Medulla oblongata (tissue), 1 donor: ENCODE measurements around the gene LNX1.
"Not testable (repeated sequence)": the region's sequence is repeated elsewhere in the genome, so short reads cannot be mapped to it uniquely, and the experiment has no call there.

Experiments used
- DNase-seq: peaks from one replicate; pipeline ENCODE4 v3.0.0-alpha.2; 2015; ENCODE audit errors: extremely low spot score

The LNX1 gene

DNA sequence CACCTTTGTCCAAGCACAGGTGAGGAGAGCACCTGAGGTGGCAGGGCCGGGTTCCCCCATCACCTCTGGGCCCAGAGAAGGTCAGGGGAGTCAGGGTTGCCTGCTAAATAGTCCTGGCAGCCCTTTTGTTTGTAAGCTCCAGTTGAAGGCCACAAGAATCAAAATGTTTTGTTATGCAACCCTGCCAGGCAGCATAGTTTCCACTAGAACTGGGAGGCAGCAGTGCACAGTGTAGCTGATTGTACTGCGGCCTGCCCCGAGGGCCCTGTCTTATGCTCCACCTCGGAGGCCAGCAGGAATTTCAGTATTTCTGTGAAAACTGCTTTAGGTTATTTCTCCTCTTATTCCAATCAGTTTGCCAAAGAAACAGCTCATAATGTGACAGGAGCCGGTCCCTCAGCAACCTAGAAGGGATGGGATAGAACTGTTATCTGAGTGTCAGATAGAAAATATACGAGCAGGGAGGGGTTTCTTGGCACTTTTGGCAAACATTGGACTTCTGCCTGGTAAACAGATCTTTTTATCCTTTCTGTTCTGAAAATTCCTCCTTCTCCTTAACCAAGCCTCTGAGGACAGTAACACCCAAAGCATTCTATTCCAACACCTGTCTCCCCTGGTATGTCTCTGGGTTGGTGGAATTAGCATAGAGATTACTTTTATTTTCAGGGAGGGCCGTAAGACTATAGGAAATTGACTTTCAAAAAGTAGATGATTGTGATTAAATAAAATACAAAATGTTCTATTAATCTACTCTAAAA is 93.6 kb downstream of the LNX1 start:
- peak; percentile 25 for DNase-seq

- DNase-seq = no peak
These were observed 96.4 kb downstream of the LNX1 start for GRCh38 chr4:53494851-53495250.

DNA sequence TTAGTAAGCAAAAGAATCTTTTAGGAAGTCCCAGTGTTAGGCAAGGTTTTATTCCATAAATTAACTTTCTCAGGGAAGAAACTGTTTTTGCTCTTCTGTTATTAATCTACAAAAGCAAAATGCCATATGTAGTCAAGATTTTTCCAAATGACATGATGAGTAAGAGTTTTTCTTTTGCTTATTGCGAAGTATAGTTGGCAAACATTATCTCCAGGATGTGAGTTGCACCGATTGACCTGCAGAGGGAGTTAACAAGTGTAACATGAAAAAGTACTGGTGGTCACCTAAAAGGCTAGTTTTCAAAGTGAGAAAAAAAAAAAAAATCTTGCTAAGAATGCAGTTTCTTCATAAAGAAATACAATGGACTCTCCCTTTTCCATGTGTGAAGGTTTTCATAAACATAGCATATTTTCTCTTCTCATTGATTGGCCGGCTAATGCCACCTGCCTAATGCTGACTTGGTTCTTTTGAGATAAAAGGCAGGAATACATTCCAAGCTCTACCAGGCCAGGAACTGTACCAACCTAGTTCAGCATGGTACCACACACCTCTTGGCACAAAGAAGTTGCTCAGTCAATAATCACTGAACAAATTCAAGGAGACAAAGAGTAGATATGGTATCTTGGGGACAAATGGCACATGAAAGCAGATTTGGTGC is 100.2 kb downstream of the LNX1 start:
- peak; percentile 35 for DNase-seq

- no peak for DNase-seq
These were observed 100.9 kb downstream of the LNX1 start for GRCh38 chr4:53490161-53490956.

GRCh38 chr4:53489279-53489889 is 101.9 kb downstream of the LNX1 start:
- no peak for DNase-seq

- no peak for DNase-seq
These were observed 103.5 kb downstream of the LNX1 start for GRCh38 chr4:53487766-53488165.

- no peak for DNase-seq
These were observed 105.6 kb downstream of the LNX1 start for GRCh38 chr4:53485658-53486040.

DNA sequence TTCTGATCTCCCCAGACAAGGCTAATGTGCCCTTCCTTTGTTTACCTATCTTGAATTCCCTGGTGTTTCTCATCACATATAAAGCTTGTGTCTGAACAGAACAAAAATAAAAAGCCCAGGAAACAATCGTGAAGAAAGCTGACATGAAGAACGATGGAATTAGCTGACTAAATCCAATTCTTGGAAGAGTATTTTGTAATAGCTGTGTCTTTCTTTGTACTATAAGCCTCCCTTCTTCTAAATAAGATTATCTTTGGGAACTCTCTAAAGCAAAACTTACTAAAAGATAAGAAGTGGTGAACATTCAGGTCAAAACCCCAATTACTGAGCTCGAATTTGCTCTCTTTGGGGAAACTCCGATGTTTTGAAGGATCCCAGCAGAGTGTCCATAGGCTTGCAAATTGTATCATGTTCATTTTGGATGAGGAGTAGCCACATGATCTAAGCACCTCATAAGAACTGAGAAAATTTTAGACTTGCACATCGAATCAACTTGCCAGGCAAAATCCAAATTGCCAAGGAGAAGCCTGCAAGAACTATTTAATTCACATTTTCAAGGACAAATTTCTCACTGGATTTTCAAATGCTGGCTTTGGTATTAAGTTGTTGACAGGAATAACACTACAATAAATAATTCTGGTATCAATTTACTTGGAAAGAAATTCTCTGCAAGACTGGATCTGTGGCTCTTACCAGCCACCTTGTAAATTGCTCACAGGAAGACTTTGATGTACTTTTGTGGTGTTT is 106.2 kb downstream of the LNX1 start:
- no peak for DNase-seq

- no peak for DNase-seq
These were observed 108.0 kb downstream of the LNX1 start for GRCh38 chr4:53483250-53483649.

DNA sequence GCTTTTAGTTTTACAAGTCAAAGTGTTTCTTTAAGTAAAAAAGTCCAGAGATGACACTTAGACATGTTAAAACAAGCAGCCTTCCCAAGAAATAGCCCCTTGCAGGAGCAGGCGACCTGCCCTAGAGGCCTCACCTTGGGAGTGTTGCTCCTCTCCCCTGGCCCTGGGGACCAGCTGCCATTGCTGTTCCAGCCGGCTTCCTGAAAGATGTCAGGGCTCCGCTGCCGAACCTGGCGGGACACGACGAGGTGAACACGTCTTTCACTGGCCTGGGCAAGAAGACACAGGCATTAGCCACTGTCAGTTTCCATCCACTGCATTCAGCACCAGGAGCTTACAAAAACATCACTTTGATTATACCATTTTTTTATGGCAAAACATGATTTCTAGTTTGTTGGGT is 109.7 kb downstream of the LNX1 start:
- no peak for DNase-seq

GRCh38 chr4:53480909-53481308 is 110.4 kb downstream of the LNX1 start:
- DNase-seq = no peak

DNA sequence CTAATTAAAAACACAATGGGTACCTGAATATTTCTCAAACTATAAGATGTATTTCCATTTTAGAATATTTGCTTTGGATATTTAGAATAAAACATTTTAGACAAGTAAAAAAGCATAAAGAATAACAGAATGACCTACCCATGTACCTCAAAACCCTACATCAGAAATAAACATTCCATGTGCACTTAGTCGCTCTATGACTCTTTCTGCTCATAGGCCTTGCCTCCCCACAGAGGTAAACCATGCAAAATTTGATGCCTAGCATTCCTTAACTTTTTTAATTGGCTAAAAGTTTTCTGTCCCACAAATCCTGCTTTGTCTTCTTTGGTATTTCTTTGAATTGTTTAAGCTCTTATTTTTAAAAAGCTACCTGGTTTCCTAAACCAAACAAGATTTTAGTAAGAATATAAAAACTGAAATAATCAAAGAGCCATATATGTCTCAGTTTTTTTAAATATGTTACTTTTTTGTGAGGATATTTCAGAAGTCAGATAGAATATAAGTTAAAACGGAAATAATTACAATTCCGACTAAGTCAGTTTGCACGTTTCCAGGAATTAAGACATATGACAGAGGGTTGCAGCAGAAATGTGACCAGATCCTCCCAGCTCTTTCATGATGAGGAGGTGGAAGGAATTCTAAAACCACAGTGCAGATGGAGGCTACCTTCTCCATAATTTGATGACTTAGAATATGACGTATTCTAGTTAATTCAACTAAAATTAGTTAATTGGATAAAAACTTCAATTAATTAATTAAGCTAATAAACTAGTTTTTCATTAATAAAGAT is 111.4 kb downstream of the LNX1 start:
- no peak for DNase-seq

- DNase-seq = no peak
These were observed 112.4 kb downstream of the LNX1 start for GRCh38 chr4:53478671-53479456.

DNA sequence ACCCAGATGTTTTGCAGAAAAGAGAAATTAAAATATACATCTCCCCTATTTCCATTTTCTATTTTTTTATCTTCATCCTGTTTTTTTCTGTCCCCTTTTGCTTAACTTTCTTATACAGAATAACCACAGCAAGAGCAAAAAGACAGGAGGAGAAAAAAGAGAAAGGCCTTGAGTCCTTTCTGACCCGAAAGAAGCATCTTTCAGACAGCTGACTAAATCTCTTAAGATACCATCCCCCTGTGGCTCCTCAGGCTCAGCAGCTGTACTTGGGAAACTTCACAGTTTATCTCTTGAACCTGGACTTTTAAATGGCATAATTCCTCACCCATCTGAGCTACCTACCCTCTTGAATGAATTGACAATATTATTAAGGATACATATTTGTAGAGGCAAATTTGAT is 113.7 kb downstream of the LNX1 start:
- DNase-seq = no peak

- no peak for DNase-seq
These were observed 114.2 kb downstream of the LNX1 start for GRCh38 chr4:53477038-53477565.

- no peak for DNase-seq
These were observed 114.9 kb downstream of the LNX1 start for GRCh38 chr4:53476232-53477037.

DNA sequence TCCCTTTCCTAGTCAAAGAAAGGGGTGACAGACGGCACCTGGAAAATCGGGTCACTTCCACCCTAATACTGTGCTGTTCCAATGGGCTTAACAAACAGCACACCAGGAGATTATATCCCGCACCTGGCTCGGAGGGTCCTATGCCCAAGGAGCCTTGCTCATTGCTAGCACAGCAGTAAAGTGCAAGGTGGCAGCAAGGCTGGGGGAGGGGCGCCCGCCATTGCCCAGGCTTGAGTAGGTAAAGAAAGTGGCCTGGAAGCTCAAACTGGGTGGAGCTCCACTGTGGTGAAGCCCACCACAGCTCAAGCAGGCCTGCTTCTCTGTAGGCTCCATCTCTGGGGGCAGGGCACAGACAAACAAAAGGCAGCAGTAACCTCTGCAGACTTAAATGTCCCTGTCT is 124.7 kb downstream of the LNX1 start:
- DNase-seq = not testable (repeated sequence)

DNA sequence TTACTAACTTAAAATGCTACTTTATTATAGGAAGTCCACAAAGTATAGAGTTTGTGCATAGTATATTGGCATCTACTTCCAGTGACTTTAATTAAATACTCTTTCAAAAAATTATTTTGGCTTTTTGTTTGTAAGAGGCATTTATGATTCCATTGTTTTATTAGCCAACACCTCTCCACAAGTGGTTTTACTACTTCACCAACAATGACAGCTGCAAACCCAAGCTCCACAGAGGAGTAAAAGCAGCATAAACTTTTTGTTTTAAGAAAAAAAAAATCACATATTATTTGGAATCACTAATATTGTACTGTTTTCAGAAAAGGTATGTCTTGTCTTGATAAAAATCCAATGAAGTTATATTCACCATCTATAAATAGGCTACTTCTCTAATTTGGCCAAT is 125.4 kb downstream of the LNX1 start:
- DNase-seq = no peak

GRCh38 chr4:53465281-53465680 is 126.0 kb downstream of the LNX1 start:
- no peak for DNase-seq
